HG03460 (cell line): ENCODE results near the gene TLE1.
"Not testable (repeated sequence)": the region's sequence is repeated elsewhere in the genome, so short reads cannot be mapped to it uniquely, and the experiment has no call there.

Source experiments
- ATAC-seq: cut with Tn5 transposase; IDR thresholded peaks from one replicate; pipeline ENCODE4 v1.9.1; 2021; ENCODE audit not compliant: unreplicated experiment

The TLE1 gene

GRCh38 chr9:81601639-81602623, 87.4 kb downstream of the TLE1 start:
- ATAC-seq = no peak

- no peak for ATAC-seq
Measured at GRCh38 chr9:81600631-81601030, 88.7 kb downstream of the TLE1 start.

GRCh38 chr9:81599837-81600236, 89.5 kb downstream of the TLE1 start:
- ATAC-seq = no peak

GRCh38 chr9:81598811-81599210, 90.5 kb downstream of the TLE1 start:
- no peak for ATAC-seq

- no peak for ATAC-seq
Measured at GRCh38 chr9:81598123-81598497, 91.2 kb downstream of the TLE1 start.

GRCh38 chr9:81597419-81598122, 91.8 kb downstream of the TLE1 start:
- ATAC-seq = no peak

- ATAC-seq = no peak
Measured at GRCh38 chr9:81596679-81597418, 92.5 kb downstream of the TLE1 start.

- ATAC-seq = no peak
Measured at GRCh38 chr9:81595887-81596543, 93.3 kb downstream of the TLE1 start.

- ATAC-seq = not testable (repeated sequence)
Measured at GRCh38 chr9:81595293-81595692, 94.1 kb downstream of the TLE1 start.

- no peak for ATAC-seq
Measured at GRCh38 chr9:81594415-81594814, 94.9 kb downstream of the TLE1 start.

- ATAC-seq = no peak
Measured at GRCh38 chr9:81592887-81593266, 96.5 kb downstream of the TLE1 start.

GRCh38 chr9:81591791-81592190, 97.6 kb downstream of the TLE1 start:
- ATAC-seq = no peak

- ATAC-seq = no peak
Measured at GRCh38 chr9:81590688-81591087, 98.7 kb downstream of the TLE1 start.

GRCh38 chr9:81589819-81590218, 99.5 kb downstream of the TLE1 start:
- ATAC-seq = no peak

- ATAC-seq = no peak
Measured at GRCh38 chr9:81589392-81589791, 100.0 kb downstream of the TLE1 start.

- no peak for ATAC-seq
Measured at GRCh38 chr9:81588148-81588871, 101.0 kb downstream of the TLE1 start.

- no peak for ATAC-seq
Measured at GRCh38 chr9:81586786-81587185, 102.6 kb downstream of the TLE1 start.

- ATAC-seq = no peak
Measured at GRCh38 chr9:81585191-81585763, 104.1 kb downstream of the TLE1 start.

GRCh38 chr9:81584099-81584498, 105.2 kb downstream of the TLE1 start:
- ATAC-seq = no peak

- ATAC-seq = no peak
Measured at GRCh38 chr9:81581986-81582385, 107.4 kb downstream of the TLE1 start.
